ENCODE data around the gene DOK7.

Gene DOK7

DNA sequence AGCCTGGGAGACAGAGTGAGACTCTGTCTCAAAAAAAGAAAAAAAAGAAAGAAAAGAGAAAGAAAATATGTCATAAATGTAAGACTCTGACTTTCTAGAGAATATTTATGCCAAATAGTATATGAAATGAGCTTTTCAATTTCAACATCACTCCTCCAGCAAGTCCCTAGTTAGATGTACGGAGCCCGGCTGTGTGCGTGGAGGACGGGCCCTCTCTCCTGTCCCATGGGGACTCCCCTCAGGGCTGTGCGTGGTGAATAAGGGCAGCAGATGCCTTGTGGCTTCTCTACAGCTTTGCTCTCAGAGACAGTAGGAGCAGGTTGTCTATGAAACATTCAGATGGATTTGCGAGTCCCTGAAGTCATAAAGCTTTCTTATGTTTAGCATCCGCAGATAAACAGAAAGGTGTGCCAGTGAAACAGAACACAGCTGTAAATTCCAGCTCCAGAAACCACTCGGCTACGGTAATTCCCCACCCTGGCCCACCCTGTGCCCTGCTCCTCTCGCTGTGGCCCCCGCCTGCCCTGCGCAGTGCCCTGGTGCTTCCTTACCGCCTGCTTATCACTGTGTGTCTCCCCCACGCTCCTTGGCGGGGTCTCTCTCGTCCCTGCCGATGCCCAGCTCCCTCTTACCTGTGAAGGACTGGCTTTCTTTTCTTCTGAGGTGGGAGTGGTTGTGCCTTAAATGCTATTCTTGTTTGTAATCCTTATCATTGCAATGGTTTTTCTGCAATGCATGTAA, 35.2 kb upstream of the DOK7 start:
- DNase-seq = no peak

DNA sequence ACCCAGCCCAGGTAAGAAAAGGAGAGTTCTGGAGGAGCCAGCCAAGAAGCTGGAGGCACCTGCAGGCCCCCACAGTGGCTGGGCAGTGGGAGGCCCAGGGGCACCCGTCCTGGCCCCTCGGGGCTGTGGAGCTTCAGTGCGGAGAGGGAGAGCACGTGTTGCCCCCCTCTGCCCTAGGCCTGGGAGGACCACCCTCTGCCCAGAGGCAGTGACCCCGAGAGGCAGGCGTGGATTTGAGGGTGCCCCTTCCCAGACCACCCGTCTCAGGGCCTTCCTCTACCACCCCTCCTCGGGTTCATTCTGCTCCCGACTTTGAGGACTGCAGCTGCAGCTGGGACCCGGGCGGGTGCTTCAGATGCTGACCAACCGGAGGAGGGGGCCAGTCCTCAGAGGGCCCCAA, 33.5 kb upstream of the DOK7 start:
- no peak for DNase-seq

DNA sequence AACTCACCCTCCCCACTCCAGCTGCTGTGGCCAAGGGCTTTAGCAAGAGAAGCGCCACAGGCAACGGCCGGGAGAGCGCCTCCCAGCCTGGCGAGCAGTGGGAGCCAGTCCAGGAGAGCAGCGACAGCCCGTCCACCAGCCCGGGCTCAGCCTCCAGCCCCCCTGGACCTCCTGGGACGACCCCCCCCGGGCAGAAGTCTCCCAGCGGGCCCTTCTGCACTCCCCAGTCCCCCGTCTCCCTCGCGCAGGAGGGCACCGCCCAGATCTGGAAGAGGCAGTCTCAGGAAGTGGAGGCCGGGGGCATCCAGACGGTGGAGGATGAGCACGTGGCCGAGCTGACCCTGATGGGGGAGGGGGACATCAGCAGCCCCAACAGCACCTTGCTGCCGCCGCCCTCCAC, 32.6 kb upstream of the DOK7 start:
- DNase-seq = no peak

DNA sequence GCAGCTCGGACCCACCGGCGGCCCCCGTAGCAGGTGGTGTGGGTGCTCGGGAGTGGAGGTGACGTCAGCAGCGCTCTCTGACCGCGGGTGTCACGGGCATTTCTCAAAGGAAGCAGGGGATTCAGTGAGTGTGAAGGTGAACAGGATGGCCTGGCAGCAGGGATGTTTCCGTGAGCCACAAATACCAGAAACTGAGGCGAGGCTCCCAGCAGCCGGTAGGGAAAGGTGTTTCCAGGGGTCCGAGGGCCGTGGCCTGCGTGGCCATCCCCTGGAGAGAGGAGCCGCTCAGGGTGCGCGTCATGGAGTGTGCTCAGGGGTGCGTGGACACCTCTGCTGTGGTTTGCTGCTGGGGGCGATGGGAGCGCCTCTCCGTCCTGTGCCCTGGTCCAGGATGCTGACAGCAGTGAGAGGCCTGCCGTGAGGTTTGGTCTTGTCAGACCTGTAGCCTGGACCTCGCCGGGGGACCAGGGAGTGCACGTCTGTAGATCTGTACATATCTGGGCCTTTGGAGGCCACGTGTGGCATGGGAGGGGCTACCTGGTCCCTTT, 31.6 kb upstream of the DOK7 start:
- no peak for DNase-seq

DNA sequence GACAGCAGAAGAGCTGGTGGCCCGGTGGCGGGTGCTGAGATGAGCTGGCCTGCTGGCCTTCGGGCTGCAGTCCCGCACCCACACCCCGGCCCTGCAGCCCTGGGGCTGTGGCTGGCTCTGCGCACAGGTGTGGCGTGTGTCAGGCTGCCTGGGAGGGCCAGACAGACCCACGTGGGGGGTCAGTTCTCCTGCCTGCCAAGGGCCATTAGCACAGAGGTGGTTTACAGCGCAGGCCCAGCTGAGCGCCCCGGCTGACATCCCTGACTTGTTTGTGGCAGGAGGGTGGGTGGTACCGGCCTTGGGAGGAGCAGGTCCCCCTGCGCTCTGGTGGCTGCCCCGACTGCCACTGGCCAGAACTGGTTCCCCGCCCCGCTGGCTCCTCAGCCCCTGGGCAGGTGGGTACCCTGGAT, 30.7 kb upstream of the DOK7 start:
- DNase-seq = no peak

DNA sequence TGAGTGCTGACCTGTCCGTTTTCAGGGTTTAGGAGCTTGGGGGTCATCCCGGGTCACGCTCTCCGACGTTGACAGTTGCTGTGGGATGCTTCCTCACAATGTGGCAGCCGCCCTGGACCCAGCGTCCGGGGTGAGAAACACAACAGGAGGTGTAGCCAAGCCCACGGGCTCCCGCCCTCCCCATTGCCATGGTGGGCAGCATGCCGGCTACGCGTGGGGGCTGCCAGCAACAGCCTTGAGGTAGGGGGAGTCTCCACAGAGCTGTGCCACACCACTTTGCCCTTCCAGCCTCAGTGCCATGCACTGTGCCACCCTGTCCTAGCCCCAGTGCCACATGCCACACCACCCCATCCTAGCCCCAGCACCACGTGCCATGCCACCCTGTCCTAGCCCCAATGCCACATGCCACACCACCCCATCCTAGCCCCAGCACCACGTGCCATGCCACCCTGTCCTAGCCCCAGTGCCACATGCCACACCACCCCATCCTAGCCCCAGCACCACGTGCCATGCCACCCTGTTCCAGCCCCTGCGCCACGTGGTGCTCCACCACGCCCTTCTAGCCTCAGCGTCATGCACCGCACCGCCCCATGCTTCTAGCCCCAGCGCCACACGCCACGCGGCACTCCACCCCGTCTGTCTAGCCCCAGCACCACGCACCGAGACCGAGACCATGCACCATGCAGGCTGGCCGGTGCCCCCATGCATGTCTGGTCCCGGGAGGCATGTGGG, 29.8 kb upstream of the DOK7 start:
- DNase-seq = no peak

DNA sequence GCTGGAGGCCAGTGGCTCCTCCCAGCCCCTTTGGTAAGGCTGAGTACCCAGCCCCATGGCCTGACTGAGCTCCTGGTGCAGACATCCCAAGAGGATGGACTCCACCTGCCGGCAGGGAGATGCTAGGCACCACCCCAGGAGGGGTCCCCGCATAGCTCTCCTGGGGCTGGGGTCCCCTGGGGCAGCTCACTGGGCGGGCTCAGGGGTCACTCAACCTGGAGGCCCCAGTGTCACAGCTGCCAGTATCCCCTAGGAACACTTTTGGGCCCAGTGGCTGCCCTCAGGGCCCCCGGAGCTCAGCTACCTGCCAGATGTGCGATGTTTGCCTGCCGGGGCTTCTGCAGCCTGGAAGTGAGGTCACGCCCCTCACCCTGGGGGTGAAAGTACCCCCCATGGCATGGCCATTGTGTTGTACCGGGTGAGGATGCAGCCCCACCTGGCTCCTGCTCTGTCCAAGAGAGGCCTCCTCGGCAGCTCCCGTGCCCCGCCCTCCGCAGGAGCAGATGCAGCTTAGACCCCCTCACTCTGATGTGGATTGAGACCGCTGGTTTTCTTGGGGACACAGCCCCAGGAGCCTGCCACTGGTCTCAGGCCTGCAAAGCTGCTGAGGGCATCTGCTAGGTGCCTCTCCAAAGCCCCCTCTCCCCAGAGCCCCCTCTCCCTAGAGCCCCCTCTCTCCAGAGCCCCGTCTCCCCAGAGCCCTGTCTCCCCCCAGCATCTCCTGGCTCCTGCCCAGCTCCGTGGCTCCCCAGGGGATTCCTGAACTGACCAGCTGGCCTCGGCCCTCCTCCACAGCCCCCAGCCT, 28.0 kb upstream of the DOK7 start:
- no peak for DNase-seq

DNA sequence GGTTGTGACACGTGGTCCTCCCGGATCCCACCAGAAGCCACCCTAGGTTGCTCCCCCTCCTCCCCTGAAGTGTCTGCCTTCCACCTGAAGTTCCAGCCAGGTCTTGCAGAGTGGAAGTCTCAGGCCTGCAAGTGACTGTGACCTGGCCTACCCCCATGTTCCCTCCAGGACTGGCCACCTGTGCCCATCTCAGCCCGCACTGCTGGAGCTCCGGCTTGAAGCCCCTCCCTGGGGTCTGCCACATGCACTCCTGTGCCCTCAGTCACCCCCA, 27.5 kb upstream of the DOK7 start:
- DNase-seq = no peak

DNA sequence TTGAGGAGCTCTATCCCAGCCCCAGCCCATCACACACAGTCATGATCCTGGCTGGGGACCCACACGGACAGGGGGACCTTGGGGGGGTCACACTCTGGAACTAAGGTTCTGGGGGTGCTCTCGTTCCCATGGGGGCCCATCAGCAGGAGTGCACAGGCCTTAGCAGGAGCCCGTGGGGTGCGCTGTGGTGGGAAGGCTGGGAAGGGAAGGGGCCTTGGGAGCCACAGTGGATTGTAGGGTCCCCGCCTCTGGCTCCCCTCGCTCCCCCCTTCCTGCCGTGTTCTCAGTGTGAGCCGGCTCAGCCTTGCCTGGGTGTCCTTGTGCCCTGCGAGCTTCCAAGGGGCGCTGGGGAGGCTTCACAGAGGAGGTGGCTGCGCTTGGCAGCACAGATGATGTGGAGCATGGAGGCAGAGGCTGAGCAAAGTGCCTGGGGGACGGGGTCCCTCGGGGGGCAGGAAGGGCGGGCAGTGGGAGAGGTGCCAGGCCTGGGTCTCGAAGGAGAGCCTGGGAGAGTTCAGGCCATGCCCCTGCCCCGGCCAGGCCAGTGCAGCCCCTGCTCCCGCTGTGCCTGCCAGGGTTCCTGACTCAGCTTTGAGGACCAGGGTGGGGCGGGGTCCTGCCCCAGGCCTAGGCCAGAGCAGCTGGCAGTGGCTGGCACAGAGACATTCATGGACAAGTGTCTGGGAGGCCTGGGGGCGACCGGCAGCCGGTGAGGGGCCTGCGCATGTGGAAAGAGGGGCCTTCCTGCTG, 26.9 kb upstream of the DOK7 start:
- DNase-seq = no peak

DNA sequence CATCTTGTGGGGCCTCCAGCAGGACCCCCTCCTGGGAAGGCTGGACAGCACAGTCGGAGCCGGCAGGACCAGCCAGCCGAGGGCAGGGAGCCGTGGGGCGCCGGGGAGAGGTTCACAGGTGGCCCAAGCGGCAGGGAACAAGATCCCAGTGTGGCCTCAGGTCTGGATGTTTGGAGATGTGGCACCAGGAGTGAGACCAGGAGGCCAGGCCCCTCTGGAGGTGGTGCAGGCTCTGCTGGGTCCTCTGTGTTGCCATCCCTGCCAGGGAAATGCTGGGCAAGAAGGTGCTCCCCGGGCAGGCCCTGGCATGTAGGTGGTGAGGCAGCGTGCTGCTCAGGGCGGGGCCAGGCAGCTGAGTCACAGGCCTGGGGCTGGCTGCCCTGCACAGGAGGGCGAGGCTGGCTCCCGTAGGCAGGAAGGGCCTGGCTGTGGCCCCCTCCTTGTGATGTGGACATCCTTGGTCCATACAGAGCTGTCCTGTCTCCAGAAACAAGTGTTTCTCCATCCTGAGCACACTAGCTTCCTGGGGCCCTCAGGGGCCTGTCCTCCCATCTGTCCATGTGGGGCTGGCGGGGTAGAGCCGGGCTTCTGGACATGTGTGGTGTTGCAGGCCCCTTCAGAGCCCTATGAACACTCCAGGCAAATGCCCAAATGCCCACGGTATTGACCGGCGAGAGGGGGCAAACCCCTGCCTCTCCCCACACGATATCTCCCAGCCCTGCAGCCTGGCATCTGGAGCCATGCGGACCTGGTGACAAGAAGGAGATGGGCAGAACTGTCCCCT, 26.1 kb upstream of the DOK7 start:
- no peak for DNase-seq

DNA sequence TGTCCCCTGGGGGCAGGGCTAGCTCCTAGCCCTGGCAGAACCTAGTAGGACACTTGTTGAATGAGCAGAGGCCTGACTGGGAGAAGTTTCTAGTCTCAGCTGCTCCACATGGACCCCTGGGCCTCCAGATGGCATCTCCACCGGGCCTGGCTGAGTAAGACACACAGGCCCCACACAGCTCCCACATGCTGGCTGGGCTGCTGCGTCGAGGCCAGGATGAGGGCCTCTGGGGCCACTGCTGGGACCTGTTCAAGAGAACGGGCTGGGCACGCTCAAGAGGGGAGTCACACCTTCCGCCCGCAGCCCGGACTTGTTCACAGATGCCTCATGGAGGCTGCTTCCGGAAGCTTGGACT, 25.5 kb upstream of the DOK7 start:
- DNase-seq = no peak

DNA sequence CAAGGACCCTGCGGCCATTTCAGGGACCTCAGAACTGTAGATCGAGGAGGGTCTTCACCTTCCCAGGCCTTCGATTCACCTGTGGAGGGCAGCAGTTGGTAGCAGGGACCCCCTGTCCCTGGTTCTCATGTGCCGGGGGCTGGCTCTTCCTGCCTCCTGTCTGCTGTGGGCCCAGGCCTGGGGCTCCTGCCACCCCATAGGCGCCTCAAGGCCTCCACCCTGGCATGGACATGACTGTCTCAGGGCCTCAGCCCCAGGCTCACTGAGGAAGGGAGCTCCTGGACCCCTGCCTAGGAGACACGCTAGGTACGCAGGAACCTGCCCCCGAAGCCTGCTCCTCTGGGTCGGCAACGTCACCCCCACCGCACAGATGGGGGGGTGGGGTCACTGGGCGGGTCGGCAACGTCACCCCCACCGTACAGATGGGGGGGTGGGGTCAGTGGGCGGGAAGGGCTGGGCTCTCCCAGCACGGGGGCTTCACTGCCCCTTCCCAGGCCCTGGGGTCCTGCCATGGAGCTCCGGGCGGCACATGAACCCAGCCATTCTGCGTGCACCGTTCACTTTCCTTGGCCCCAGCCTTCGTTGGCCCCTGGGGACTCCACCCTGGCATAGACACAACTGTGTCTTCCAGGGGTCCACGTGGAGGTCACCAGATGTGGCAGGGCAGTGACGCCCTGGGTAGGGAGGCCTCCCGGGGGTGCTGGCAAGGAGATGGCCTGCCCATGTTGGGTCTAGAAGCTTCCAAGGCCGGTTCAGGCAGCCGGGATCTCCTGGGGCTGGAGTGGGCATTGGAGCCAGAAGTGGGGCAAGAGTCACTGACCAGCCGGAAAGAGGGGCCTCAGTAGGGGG, 24.9 kb upstream of the DOK7 start:
- DNase-seq = no peak

DNA sequence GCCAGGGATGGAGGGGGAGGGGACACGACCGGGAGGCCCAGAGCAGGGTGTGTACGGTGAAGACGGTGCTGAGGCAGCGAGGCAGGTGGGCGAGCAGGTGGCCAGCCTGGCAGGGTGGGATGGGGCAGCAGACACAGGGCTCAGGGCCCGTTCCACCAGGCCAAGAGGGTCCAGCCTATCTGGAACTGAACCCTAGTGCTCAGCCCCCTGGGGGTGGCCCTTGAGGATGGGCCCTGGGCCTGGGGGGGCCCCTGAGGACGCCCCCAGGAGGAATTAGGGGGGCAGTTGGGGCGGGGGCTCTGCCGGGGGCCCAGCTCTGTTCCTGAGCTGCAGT, 24.3 kb upstream of the DOK7 start:
- no peak for DNase-seq

DNA sequence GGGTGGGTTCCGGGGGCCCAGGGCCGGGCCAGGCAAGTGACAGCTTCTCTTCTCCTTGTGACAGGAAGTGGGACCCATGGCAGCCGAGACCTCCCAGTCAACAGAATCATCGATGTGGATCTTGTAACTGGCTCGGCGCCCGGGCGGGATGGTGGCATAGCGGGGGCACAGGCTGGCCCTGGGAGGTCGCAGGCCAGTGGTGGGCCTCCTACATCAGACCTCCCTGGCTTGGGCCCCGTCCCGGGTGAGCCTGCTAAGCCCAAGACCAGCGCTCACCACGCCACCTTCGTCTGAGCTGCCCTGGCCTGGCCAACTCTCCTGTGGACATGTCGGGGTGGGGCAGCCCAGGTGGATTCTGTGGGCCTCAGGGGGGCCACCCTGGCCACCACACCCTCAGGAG, 23.7 kb upstream of the DOK7 start:
- no peak for DNase-seq

DNA sequence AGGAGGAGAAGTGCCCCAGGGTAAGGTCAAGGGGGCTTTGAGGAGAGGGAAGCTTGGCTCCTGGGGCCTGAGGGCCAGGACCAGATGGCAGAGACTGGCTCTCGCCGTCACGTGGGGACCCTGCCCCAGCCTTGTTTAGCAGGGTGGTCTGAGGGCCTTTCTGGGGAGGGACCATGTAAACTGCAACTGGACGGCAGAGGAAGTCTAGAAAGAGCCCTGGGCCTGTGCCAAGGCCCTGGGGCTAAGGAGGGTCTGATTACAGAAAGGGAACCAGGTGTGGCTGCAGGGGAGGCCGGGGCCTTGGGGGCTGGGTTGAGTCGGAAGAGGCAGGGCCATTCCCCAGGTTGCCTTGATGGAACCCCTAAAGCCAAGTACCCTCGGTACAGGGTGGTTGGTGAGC, 23.1 kb upstream of the DOK7 start:
- no peak for DNase-seq

DNA sequence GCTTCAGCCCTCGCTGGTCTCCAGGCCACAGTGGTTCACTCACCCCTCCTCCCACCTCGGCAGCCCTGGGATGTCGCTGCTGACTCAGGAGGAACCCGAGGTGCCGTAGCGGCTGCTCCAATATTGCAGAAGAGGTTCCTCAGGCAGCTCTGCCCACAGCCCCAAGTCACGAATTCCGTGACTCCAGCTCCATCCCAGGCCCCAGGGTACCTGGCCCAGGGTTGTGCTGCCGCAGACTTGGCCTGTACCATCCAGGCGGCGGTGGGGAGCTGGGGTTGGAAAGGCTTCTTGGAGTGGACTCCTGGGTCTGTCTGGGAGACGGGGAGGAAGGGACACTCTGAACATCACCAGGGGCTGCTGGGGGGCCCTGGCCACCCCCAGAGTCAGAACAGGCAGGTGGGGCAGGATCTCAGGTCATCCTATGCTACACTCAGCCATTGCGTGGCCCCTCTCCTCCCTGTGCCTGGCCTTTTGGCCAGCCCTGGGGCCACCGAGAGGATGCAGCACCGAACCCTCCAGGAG, 22.1 kb upstream of the DOK7 start:
- DNase-seq = no peak

DNA sequence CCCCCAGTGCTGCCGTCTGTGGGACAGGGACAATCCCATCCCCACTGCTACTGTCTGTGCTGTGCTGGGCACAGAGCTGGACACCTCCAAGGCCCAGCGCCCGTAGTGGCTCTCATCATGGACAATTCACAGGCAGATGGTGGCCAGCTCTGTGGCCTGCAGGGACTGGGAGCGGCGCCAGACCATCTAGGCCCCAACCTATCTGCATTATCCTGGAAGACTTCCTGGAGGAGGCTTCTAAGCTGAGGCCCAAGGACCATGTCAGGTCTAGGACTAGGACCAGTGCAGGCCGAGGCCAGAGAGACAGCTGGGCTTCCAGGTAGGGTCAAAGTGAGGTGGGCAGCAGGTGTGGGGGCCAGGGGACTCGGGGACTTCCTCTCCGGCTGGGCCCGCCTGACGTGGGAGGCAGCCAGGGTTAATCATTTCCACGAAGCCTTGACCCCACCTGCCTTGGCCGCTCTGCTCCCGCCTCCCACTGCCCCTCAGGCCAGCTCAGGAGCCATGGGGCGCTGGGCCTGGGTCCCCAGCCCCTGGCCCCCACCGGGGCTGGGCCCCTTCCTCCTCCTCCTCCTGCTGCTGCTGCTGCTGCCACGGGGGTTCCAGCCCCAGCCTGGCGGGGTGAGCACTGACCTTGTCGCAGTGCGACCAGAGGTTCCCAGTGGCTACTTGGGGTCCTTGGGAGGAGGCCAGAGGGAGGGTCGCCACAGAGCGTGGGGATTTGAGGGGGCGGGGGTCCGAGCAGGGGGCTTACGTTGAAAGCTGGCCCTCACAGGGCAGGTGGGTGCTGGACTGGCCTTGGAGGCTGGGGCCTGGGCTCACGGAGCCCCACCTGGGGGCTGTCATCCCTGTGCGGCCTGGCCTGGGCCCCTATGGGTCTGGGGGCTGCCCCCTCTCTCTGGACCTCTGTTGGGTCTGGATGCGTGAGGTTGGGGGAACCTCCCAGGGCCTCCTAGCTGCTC, 21.3 kb upstream of the DOK7 start, which contains the start of gene HGFAC:
Gene HGFAC (plus strand): TSS at position 468 of the 959 bp plus-strand sequence. CDS start 34 bp downstream, at position 502.
- DNase-seq = no peak

DNA sequence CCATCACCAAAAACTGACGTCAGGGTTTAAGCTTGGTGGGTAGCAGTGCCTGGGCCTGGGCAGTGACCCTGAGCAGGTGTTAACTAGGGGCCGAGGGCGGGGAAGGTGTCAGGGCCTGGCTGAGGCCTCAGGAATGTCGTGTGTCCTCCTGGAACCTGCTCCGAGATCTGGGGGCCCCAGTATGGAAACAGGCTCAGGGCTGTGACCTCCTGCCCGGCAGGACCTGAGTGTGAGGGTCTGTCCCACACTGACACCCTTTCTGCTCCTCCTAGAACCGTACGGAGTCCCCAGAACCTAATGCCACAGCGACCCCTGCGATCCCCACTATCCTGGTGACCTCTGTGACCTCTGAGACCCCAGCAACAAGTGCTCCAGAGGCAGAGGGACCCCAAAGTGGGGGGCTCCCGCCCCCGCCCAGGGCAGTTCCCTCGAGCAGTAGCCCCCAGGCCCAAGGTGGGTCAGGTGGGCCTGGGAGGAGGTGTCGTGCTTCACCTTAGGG, 20.6 kb upstream of the DOK7 start:
- no peak for DNase-seq

DNA sequence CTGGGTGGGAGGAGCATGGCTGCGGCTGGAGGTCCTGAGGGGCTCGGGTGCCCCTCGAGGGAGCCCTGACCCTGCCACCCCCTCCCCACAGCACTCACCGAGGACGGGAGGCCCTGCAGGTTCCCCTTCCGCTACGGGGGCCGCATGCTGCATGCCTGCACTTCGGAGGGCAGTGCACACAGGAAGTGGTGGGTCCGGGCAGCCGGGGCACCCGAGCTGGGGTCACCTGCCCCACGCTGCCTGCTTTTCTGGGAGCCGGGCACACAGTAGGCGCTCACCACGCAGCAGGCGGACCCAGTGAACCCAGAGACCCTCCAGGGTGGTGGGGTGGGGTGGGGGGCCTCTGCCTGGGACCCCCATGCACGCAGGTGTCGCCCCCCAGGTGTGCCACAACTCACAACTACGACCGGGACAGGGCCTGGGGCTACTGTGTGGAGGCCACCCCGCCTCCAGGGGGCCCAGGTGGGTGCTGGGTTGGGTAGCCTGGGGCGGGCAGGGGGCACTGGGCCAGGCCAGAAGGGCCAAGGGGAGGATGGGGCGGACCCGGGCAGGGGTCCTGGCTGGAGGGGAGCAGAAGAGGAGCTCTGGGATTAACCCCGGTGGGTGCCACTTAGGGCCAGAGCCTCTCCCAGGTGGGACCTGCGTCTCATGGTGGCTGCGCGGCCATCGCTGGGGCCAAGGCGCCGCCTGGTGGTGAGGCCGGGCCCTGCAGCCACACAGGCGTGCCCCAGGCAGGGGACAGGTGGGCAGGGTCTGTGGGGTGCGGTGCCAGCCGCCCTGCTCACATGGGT, 20.0 kb upstream of the DOK7 start:
- DNase-seq = peak; percentile 38 to 69

Data from stimulated activated CD4-positive, alpha-beta T cell treated with anti-CD3 and anti-CD28 coated beads, Interleukin-4, amount 100 ng/mL, for 4 hours (primary cell).